Stimulated activated CD4-positive, alpha-beta T cell treated with anti-CD3 and anti-CD28 coated beads, TNF-alpha, amount 100 ng/mL, for 1 hour (primary cell): ENCODE results near the gene SPG7.
A peak's percentile ranks its signal among the peaks of the same experiment; 100 is the strongest.
"Not testable (repeated sequence)": the region's sequence is repeated elsewhere in the genome, so short reads cannot be mapped to it uniquely, and the experiment has no call there.

Source experiments
- DNase-seq, 3 donors: peaks; one replicate each; pipeline ENCODE4 v3.0.0-alpha.2; 2020; ENCODE audit warnings: low read depth in 3 of 3, low spot score in 1 of 3

Gene SPG7

GRCh38 chr16:89561884-89562599 lies 53.8 kb downstream of the SPG7 start:
- DNase-seq = no peak

GRCh38 chr16:89562939-89563338 lies 54.7 kb downstream of the SPG7 start:
- DNase-seq = no peak

- DNase-seq = no peak
These were observed 55.6 kb downstream of the SPG7 start for GRCh38 chr16:89563639-89564392.

GRCh38 chr16:89564476-89565255 lies 56.5 kb downstream of the SPG7 start:
- peak in 1 of 3 donors; percentile 37 for DNase-seq

GRCh38 chr16:89565256-89565505 lies 57.0 kb downstream of the SPG7 start:
- peak in 1 of 3 donors; percentile 32 for DNase-seq

- DNase-seq = peak in 2 of 3 donors; percentile 18 to 51
These were observed 57.5 kb downstream of the SPG7 start for GRCh38 chr16:89565506-89566372.

- DNase-seq = no peak
These were observed 59.7 kb downstream of the SPG7 start for GRCh38 chr16:89567656-89568594.

- DNase-seq = no peak
These were observed 61.5 kb downstream of the SPG7 start for GRCh38 chr16:89569506-89570341.

- no peak for DNase-seq
These were observed 62.2 kb downstream of the SPG7 start for GRCh38 chr16:89570342-89570923.

GRCh38 chr16:89570983-89571598 lies 62.9 kb downstream of the SPG7 start:
- not testable (repeated sequence) for DNase-seq

GRCh38 chr16:89571636-89572035 lies 63.4 kb downstream of the SPG7 start:
- DNase-seq = no peak

GRCh38 chr16:89572073-89572484 lies 63.9 kb downstream of the SPG7 start:
- DNase-seq = no peak

- DNase-seq = no peak
These were observed 64.4 kb downstream of the SPG7 start for GRCh38 chr16:89572485-89573205.

- no peak for DNase-seq
These were observed 65.8 kb downstream of the SPG7 start for GRCh38 chr16:89573826-89574680.

GRCh38 chr16:89574681-89575246 lies 66.6 kb downstream of the SPG7 start:
- peak in 1 of 3 donors; percentile 52 for DNase-seq
